Measurements from ENCODE around the gene APPL2. TPM values are rescaled to one million over a fixed set of nuclear protein-coding genes. Genes with fewer than 3 reads are reported as not detected.

APPL2 gene
- total RNA-seq, 1 donor from 2014 or later, result 35.6 TPM

DNA sequence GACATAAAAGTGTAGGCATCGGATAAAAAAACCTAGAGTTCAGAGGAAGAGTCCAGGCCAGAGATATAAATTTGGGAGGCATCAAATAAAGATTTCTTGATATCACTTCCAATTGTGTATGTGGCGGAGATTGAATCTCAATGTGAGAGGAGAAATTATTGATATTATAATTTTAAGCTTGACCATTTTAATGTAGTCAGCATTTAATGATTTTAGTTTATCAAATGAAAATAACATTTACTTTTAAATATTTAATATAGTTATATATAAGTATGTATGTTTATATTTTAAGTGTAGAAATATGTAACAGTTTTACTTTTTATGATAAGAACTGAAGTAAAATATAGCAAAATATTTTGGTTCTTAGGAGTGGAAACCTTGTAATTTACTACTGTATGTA lies 79.7 kb downstream of the APPL2 start:
- Mint-ChIP-seq H3K9me3 (ENCODE audit: unreplicated experiment) (no peaks in the 10 kb centered on the region), H3K27me3 (ENCODE audit: unreplicated experiment) (peaks cover 2% of the 10 kb centered on the region), H3K36me3 (ENCODE audit: unreplicated experiment) (no peaks in the 10 kb centered on the region), H3K27ac (ENCODE audit: unreplicated experiment) (no peak overlapping the region), H3K4me3 (ENCODE audit: unreplicated experiment) (no peak overlapping the region), H3K4me1 (ENCODE audit: low read depth, unreplicated experiment) (no peaks in the 10 kb centered on the region)
- DNase-seq, result no peak
- TF ChIP-seq, protein P1, sequence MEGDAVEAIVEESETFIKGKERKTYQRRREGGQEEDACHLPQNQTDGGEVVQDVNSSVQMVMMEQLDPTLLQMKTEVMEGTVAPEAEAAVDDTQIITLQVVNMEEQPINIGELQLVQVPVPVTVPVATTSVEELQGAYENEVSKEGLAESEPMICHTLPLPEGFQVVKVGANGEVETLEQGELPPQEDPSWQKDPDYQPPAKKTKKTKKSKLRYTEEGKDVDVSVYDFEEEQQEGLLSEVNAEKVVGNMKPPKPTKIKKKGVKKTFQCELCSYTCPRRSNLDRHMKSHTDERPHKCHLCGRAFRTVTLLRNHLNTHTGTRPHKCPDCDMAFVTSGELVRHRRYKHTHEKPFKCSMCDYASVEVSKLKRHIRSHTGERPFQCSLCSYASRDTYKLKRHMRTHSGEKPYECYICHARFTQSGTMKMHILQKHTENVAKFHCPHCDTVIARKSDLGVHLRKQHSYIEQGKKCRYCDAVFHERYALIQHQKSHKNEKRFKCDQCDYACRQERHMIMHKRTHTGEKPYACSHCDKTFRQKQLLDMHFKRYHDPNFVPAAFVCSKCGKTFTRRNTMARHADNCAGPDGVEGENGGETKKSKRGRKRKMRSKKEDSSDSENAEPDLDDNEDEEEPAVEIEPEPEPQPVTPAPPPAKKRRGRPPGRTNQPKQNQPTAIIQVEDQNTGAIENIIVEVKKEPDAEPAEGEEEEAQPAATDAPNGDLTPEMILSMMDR (IDR thresholded peaks at IDR 0.05; ENCODE audit: partially characterized antibody, unreplicated experiment), result no peak

DNA sequence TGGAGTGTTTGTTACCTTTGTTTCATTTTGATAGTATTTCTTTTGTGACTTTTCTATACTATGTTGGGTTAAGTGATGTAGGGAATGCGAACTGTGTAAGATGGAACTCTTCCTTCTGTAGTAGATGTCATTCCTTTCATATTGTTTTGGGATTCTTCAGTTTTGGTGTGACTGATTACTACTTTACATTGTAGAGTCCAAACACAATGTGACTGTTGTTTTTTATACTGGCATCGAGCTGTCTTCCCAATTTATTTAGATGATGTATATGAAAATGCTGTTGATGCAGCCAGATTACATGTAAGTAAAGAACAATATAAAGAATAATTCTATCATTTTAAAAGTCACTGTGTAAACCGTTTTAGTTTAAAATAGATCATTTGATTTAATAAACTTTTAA lies 93.7 kb downstream of the APPL2 start:
- no peaks in the 10 kb centered on the region for H3K4me1 Mint-ChIP-seq (ENCODE audit: low read depth, unreplicated experiment)
- no peaks in the 10 kb centered on the region for H3K36me3 Mint-ChIP-seq (ENCODE audit: unreplicated experiment)
- H3K9me3 Mint-ChIP-seq (ENCODE audit: unreplicated experiment), result no peaks in the 10 kb centered on the region
- no peak overlapping the region for H3K27ac Mint-ChIP-seq (ENCODE audit: unreplicated experiment)
- TF ChIP-seq, protein P1 (IDR thresholded peaks at IDR 0.05; ENCODE audit: partially characterized antibody, unreplicated experiment), result no peak
- H3K27me3 Mint-ChIP-seq (ENCODE audit: unreplicated experiment), result no peaks in the 10 kb centered on the region
- no peak overlapping the region for H3K4me3 Mint-ChIP-seq (ENCODE audit: unreplicated experiment)
- DNase-seq, result no peak

DNA sequence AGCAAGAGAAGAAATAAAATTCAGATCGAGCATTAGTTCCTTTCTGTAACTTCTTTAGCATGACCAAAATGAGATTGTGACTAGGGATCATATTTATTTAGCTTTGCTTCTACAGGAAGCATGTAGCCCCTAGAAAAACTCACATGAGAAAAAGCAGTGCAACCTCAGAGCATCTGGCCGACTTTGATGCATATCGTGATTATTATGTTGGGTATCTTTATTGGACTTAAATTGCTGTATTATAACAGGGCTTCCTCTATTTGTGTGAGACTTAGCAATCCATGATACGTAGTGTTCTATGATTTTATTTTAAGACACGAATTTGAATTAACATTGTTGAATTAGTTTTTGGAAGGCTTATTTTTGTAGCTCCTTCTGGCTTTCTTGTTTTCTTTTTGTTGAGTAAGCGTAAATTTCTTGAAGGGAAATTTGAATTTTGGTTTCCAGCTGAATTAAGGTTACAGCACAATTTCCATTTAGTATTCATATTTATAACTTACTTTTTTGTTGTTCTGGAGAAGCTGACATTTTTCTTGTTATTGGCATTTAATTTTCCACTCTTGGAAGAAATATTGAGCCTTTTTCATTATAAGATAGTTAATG lies 94.6 kb downstream of the APPL2 start:
- H3K36me3 Mint-ChIP-seq (ENCODE audit: unreplicated experiment), result no peaks in the 10 kb centered on the region
- no peaks in the 10 kb centered on the region for H3K27me3 Mint-ChIP-seq (ENCODE audit: unreplicated experiment)
- no peak overlapping the region for H3K4me3 Mint-ChIP-seq (ENCODE audit: unreplicated experiment)
- H3K27ac Mint-ChIP-seq (ENCODE audit: unreplicated experiment), result no peak overlapping the region
- no peaks in the 10 kb centered on the region for H3K4me1 Mint-ChIP-seq (ENCODE audit: low read depth, unreplicated experiment)
- TF ChIP-seq, protein P1 (IDR thresholded peaks at IDR 0.05; ENCODE audit: partially characterized antibody, unreplicated experiment), result no peak
- no peak for DNase-seq
- no peaks in the 10 kb centered on the region for H3K9me3 Mint-ChIP-seq (ENCODE audit: unreplicated experiment)

DNA sequence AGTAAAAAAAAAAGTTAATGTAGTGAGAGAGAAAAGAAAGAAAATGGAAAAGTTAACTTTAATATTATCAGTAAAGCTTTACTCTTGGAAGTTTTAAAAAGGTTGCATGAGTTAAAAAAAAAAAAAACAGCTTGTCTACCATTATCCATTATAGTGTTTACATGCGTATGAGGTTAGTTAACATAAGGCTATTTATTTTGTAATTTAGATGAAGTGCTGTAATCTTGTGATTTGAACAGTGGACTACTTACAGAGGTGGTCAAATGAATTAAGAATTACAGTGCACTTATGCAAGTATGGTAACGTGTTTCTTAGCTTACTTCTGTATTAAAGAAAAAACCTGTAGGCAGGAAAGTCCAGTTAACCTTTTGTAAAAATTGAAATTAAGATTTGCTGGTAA lies 97.7 kb downstream of the APPL2 start:
- no peak for DNase-seq
- no peaks in the 10 kb centered on the region for H3K27me3 Mint-ChIP-seq (ENCODE audit: unreplicated experiment)
- H3K9me3 Mint-ChIP-seq (ENCODE audit: unreplicated experiment), result no peaks in the 10 kb centered on the region
- H3K4me3 Mint-ChIP-seq (ENCODE audit: unreplicated experiment), result no peak overlapping the region
- TF ChIP-seq, protein P1 (IDR thresholded peaks at IDR 0.05; ENCODE audit: partially characterized antibody, unreplicated experiment), result no peak
- H3K27ac Mint-ChIP-seq (ENCODE audit: unreplicated experiment), result no peak overlapping the region
- H3K36me3 Mint-ChIP-seq (ENCODE audit: unreplicated experiment), result no peaks in the 10 kb centered on the region
- no peaks in the 10 kb centered on the region for H3K4me1 Mint-ChIP-seq (ENCODE audit: low read depth, unreplicated experiment)

Other genes with a start within 250 kb of the APPL2 start
- gene NOPCHAP1, start 249.9 kb downstream of the APPL2 start, total RNA-seq (ENCODE audit: unreplicated experiment), result 19.3 TPM
- gene ALDH1L2, start 151.7 kb downstream of the APPL2 start, total RNA-seq (ENCODE audit: unreplicated experiment), result 47.4 TPM
- 75.4 TPM for gene WASHC4, start 128.4 kb downstream of the APPL2 start, total RNA-seq (ENCODE audit: unreplicated experiment)
- gene C12orf75, start 94.5 kb upstream of the APPL2 start, total RNA-seq (ENCODE audit: unreplicated experiment), result 9.4 TPM

Measured in glutamatergic neuron (in vitro differentiated cells).